RPMI8226 (cell line): ENCODE data around the gene COL27A1.

Experiments used
- DNase-seq: peaks from one replicate; pipeline ENCODE4 v3.0.0-alpha.2; 2015

The COL27A1 gene

GRCh38 chr9:114275246-114276004 lies 120.1 kb downstream of the COL27A1 start:
- DNase-seq, result no peak

- DNase-seq, result no peak
These were observed 121.8 kb downstream of the COL27A1 start for GRCh38 chr9:114276908-114277821.

GRCh38 chr9:114278356-114278755 lies 123.0 kb downstream of the COL27A1 start:
- DNase-seq, result no peak

- DNase-seq, result no peak
These were observed 123.7 kb downstream of the COL27A1 start for GRCh38 chr9:114278881-114279570.

DNA sequence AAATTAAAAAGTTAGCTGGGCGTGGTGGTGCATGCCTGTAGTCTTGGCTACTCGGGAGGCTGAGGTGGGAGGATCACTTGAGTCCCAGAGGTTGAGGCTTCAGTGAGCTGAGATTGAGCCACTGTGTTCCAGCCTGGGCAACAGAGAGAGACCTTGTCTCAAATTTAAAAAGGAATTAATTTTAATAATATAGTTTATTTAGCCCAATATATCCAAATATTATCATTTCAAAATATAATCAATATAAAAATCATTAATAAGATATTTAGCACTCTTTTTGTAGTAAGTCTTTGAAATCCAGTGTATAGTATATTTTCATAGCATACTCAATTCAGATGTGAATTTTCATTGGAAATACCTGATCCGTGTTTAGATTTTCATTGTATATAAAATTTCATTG lies 124.4 kb downstream of the COL27A1 start:
- DNase-seq, result no peak

DNA sequence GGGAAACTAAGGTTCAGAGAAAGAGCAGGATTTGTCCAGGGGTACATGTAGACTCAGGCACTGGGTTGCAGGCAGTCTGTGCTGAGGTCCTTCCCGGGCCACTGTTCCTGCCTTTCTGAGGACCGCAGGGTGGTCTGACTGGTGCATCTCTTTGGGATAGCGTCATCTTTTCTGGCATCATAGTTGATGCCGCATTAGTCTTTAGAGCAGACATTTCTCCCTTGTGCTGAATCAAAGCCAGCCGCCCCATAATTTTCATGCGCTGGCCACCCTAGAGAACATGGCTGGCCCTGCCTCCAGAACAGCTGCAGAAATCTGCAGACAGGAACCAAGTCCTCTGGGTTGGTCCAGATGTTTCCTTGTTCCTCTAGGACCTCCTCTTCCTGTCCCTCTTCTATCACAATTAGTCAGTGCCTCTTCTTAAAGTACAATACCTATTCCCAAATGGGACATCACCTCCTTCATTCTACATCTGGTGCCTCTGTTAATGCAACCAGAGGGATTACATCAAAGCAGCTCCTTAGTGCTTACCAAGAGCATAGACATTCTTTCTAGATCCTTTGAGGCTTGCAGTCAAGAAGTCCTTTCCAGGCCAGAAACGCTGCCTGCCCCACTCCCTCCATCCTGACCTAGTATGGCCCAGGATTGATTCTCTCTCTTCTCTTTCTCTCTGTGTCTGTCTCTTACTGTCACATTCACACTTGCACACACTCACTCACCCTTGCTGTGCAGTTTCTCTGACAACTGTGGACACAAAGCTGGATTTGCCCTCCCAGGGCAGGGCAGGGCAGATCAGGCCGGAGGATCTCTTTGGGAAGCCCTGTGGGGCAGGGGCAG lies 125.5 kb downstream of the COL27A1 start:
- DNase-seq, result no peak

DNA sequence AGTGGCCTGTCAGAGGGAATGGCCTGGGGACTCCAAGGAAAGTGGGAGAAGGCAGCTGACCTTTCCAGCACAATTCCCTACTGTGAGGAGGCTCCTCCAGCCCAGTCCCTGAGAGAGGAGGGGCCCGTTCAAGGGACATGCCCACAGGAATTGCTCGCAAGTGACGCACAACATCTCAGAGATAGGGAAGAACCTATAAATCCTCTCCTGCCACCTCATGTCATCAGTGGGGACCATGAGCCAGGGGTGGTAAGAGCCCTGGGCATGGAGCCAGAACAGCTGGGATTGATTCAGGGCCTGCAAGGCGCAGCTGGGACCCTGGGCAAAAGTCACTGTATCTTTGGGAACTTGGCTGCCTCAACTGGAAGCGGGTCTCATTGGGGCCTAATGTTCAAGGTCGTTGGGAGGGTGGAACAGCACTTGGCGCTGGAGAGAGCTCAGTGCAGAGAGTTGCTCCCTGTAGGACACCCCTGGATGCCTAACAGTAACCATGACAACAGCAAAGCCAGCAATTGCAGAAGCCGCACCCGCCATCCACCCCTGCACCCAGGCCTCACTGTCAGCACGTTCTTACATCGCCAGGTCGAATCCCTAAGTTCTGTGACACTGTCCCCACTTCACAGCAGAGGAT lies 126.3 kb downstream of the COL27A1 start:
- peak; percentile 10 for DNase-seq

DNA sequence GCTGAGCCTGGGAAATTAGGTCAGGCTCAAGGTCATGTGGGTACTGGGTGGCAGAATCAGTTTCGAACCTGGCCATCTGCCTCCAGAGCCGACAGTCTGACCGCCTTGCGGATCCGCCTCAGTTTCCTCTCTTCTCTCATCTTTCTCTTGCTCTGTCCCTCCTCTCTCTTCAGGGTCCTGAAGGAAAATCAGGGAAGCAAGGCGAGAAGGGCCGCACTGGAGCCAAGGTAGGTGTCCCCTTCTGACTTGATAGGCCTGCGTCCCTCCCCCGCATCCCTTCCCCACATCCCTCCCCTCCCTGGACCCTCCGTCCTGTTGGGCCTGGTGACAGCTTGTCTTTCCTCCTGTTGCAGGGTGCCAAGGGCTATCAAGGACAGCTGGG lies 126.8 kb downstream of the COL27A1 start:
- no peak for DNase-seq

GRCh38 chr9:114282507-114282906 lies 127.2 kb downstream of the COL27A1 start:
- DNase-seq, result no peak

DNA sequence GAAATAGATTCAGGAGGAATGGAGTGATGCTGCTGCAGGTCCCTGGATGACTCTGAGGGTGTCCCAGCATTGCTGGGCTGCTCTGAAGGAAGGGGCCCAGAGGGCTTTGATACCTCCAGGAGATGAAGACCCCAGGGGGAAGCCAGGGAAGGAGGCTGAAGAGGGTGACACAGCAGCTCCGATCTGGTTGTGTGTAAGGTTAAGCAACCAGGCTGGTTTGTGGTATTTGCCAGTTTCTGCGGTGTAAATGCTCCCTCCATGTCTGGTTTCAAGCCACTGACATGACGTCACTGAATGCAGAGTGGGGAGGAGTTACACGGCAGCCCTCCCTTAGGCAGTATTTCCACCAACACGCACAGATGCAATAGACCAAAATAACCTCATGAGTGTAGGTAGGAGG lies 127.6 kb downstream of the COL27A1 start:
- DNase-seq, result no peak

- no peak for DNase-seq
These were observed 128.3 kb downstream of the COL27A1 start for GRCh38 chr9:114283551-114284111.

DNA sequence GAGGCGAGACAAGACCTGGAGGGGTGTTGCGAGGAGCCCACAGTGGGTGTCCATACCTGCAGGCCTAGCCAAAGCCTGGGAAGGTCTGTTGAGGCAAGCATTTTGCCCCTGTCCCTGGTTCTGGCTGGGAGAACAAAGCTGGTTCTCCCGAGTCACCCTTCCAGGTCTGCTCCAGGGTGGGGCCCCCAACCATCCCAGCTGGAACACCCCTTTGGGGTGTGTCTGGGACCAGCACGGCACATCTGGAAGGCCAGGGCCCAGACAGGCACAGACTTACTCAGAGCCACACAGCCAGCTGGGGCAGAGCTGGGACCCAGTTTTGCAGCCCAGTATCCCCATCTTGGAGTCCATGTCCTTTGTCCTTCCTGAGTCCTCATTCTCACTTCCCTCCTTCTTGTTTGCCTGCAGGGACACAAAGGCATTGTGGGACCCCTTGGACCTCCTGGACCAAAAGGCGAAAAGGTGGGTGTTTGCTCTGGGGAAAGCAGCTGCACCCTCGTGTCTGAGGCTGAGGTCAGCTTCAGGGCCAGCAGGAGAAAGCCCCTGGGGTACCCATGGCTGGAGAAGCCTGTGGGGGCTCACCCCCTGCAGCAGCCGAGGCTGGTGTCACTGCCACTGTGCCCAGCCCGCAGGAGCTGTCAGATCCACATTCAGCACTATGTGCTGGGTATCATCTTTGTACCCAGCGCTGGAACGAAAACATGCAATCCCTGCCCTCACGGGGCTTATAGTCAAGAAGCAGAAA lies 129.2 kb downstream of the COL27A1 start:
- no peak for DNase-seq

GRCh38 chr9:114285166-114285867 lies 130.0 kb downstream of the COL27A1 start:
- no peak for DNase-seq

- no peak for DNase-seq
These were observed 130.9 kb downstream of the COL27A1 start for GRCh38 chr9:114286146-114286679.

GRCh38 chr9:114287001-114287762 lies 131.8 kb downstream of the COL27A1 start:
- DNase-seq, result no peak

- DNase-seq, result no peak
These were observed 132.4 kb downstream of the COL27A1 start for GRCh38 chr9:114287763-114288192.

DNA sequence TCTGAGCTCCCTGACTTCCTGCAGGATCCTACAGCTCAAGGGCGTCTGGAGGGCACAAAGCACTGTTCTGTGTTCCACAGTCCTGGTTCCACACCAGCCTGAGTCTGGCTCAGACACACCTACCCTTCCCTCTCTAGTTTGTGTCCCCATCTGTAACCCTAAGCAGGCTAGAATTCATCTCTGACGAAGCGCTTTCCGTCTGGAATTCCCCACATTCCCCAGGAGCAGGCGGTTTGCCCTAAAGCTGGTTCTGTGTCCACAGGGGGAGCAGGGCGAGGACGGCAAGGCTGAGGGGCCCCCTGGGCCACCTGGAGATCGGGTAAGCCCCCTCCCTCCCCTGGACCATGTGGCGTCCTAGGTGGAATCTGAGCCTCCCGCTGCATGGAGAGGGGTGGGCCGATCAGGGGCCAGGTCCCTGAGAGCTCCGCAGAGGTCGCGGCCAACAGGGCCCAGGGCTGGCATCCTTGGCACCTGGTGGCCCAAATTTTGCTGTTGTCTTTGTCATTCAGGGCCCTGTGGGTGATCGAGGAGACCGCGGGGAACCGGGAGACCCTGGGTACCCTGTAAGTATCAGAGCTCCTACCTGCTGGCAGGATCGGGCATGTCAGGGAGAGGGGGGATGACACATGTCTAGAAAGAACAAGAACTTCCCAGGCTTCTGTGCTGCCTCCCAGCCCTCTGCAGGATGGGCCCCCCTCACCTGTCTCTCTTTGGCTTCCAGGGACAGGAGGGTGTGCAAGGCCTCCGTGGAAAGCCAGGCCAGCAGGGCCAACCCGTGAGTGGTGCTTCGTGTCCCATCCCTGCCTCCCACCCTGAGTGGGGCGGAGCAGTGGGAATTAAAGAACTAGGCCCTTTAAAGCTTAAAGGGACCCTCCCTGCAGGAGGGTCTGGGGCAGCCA lies 133.1 kb downstream of the COL27A1 start:
- DNase-seq, result no peak

DNA sequence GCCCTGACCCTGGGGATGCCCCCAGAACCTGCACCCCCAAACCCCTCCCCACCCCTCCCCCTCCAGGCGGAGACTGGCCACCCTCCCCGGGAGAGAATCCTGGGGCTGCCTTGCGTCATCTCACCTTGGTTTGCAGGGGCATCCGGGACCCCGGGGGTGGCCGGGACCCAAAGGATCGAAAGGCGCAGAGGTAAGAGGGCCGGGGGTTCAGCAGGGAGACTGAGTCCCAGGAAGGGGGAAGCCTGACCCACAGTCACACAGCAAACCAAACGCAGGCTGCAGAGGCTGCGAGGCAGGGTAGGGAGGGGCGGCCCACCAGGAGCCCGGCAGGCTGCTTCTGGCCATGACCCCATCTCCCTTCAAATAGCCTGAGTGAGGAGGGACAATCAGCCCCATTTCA lies 133.8 kb downstream of the COL27A1 start:
- DNase-seq, result no peak
